HPDE6-E6E7 (cell line): ENCODE results near the gene MED12L.

Source experiments
- DNase-seq: peaks from one replicate; pipeline ENCODE4 v3.0.0; 2011; ENCODE audit warnings: missing footprints; ENCODE audit errors: extremely low spot score

MED12L gene

GRCh38 chr3:151297429-151297828 is 212.0 kb downstream of the MED12L start:
- DNase-seq = no peak

- DNase-seq = no peak
These were observed 213.5 kb downstream of the MED12L start for GRCh38 chr3:151299006-151299405.

- DNase-seq = no peak
These were observed 215.1 kb downstream of the MED12L start for GRCh38 chr3:151300539-151300938.

- DNase-seq = no peak
These were observed 216.3 kb downstream of the MED12L start for GRCh38 chr3:151301787-151302186.

GRCh38 chr3:151303751-151304150 is 218.3 kb downstream of the MED12L start:
- no peak for DNase-seq

GRCh38 chr3:151305060-151305774 is 219.8 kb downstream of the MED12L start:
- peak; percentile 87 for DNase-seq

GRCh38 chr3:151305775-151306151 is 220.3 kb downstream of the MED12L start:
- no peak for DNase-seq

- DNase-seq = no peak
These were observed 220.8 kb downstream of the MED12L start for GRCh38 chr3:151306168-151306810.

GRCh38 chr3:151307131-151307530 is 221.7 kb downstream of the MED12L start:
- no peak for DNase-seq

GRCh38 chr3:151307583-151308488 is 222.4 kb downstream of the MED12L start:
- DNase-seq = no peak

- DNase-seq = no peak
These were observed 224.1 kb downstream of the MED12L start for GRCh38 chr3:151309566-151309965.

- DNase-seq = no peak
These were observed 227.5 kb downstream of the MED12L start for GRCh38 chr3:151312972-151313371.

GRCh38 chr3:151314137-151314536 is 228.7 kb downstream of the MED12L start:
- no peak for DNase-seq

- no peak for DNase-seq
These were observed 229.1 kb downstream of the MED12L start for GRCh38 chr3:151314593-151314992.

- DNase-seq = no peak
These were observed 229.7 kb downstream of the MED12L start for GRCh38 chr3:151315136-151315535.

GRCh38 chr3:151315846-151316245 is 230.4 kb downstream of the MED12L start:
- no peak for DNase-seq

- peak; percentile 84 for DNase-seq
These were observed 231.0 kb downstream of the MED12L start, which contains the start of gene GPR87 for GRCh38 chr3:151316267-151316991. TSS of gene GPR87 (minus strand) at chr3:151316820. CDS start at chr3:151300100, 16,720 bp downstream.

- no peak for DNase-seq
These were observed 232.8 kb downstream of the MED12L start for GRCh38 chr3:151318313-151318712.

- DNase-seq = peak; percentile 63
These were observed 233.5 kb downstream of the MED12L start for GRCh38 chr3:151318991-151319390.

GRCh38 chr3:151319628-151320027 is 234.2 kb downstream of the MED12L start:
- DNase-seq = no peak

GRCh38 chr3:151320131-151320530 is 234.7 kb downstream of the MED12L start:
- no peak for DNase-seq

GRCh38 chr3:151321526-151321925 is 236.1 kb downstream of the MED12L start:
- DNase-seq = no peak
